Suprapubic skin (tissue), 4 donors: Measurements from ENCODE around the gene ANO4. TPM values are rescaled to one million over a fixed set of nuclear protein-coding genes. Genes with fewer than 3 reads are reported as not detected.

Experiments
- DNase-seq, 2 donors: peaks; one replicate each; pipeline ENCODE4 v3.0.0-alpha.2; 2019; ENCODE audit warnings: low spot score in 2 of 2
- H3K27ac ChIP-seq: fragments of 200-600 bp; sonication (generic); one replicate; pipeline ENCODE4 v1.5.1; 2019
- H3K27me3 ChIP-seq: fragments of 200-600 bp; sonication (generic); one replicate; pipeline ENCODE4 v1.5.1; 2019
- H3K36me3 ChIP-seq: fragments of 200-600 bp; sonication (generic); one replicate; pipeline ENCODE4 v1.5.1; 2019
- H3K4me1 ChIP-seq: fragments of 200-600 bp; sonication (generic); one replicate; pipeline ENCODE4 v1.5.1; 2019
- H3K4me3 ChIP-seq: fragments of 200-600 bp; sonication (generic); one replicate; pipeline ENCODE4 v1.5.1; 2019; ENCODE audit warnings: mild to moderate bottlenecking
- H3K9me3 ChIP-seq: fragments of 200-600 bp; sonication (generic); one replicate; pipeline ENCODE4 v1.5.1; 2019
- CTCF ChIP-seq, 2 donors: fragments of 200-600 bp in 1 of 2; fragments of 450-650 bp in 1 of 2; sonication (generic) in 1 of 2; IDR thresholded peaks; one replicate each; pipeline ENCODE4 v1.5.1; 2016 to 2019; ENCODE audit warnings: antibody characterized with exemption in 2 of 2, mild to moderate bottlenecking in 1 of 2, moderate library complexity in 1 of 2
- EP300 ChIP-seq: sonication (generic); formaldehyde crosslinking; IDR thresholded peaks from one replicate; pipeline ENCODE4 v1.6.1; 2017; ENCODE audit warnings: antibody characterized with exemption
- POLR2A ChIP-seq, 2 donors: fragments of 450-650 bp; IDR thresholded peaks; one replicate each; pipeline ENCODE4 v1.6.1; 2017; ENCODE audit warnings: antibody characterized with exemption in 2 of 2, mild to moderate bottlenecking in 2 of 2, moderate library complexity in 2 of 2
- POLR2AphosphoS5 ChIP-seq, 3 donors: sonication (generic); formaldehyde crosslinking; IDR thresholded peaks; one replicate each; pipeline ENCODE4 v1.6.1; 2017; ENCODE audit warnings: antibody characterized with exemption in 3 of 3
- WGBS: methylation state at CpG from one replicate; pipeline ENCODE4 v1.1.5; 2018; 5-methylcytosine and 5-hydroxymethylcytosine counted together
- total RNA-seq, 4 donors: library from RNA; depleted of rRNA; stranded (reverse); fragments of >200 nt; gene quantifications; one replicate each; pipeline ENCODE4 v1.1.0, GENCODE V29; 2016

The ANO4 gene
- total RNA-seq, 4 donors from 2014 or later, result 0.30 to 1.2 TPM; not detected in 2

DNA sequence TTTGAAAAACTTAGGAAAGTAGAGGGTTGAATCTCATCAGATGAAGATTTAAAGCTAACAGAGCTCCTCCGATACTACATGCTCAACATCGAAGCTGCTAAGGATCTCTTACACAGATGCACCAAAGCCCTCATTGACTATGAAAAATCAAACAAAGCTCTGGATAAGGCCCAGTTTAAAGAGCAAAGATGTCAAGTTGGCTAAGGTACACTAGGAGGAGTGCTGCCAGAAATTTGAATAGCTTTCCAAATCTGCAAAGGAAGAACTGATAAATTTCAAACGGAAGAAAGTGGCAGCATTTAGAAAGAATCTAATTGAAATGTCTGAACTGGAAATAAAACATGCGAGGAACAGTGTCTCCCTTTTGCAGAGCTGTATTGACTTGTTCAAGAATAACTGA, 274.3 kb downstream of the ANO4 start:
- no peaks in the 10 kb centered on the region for H3K36me3 ChIP-seq
- no peak for DNase-seq
- H3K27ac ChIP-seq, result no peak overlapping the region
- no peak for TF ChIP-seq POLR2AphosphoS5 (IDR thresholded peaks at IDR 0.05)
- no peak for TF ChIP-seq POLR2A (IDR thresholded peaks at IDR 0.05)
- no peak for TF ChIP-seq EP300
- TF ChIP-seq CTCF (IDR thresholded peaks at IDR 0.05), result no peak
- peaks cover 5% of the 10 kb centered on the region for H3K9me3 ChIP-seq
- no peaks in the 10 kb centered on the region for H3K4me1 ChIP-seq
- no peaks in the 10 kb centered on the region for H3K27me3 ChIP-seq
- H3K4me3 ChIP-seq, result no peak overlapping the region
- 73% methylated on average over 4 of the region's 4 CpGs for WGBS

- Histone ChIP-seq H3K27ac (no peak overlapping the region), H3K36me3 (no peaks in the 10 kb centered on the region), H3K9me3 (peaks cover 5% of the 10 kb centered on the region), H3K27me3 (no peaks in the 10 kb centered on the region), H3K4me1 (peaks cover 10% of the 10 kb centered on the region), H3K4me3 (no peak overlapping the region)
- TF ChIP-seq CTCF (IDR thresholded peaks at IDR 0.05) (no peak), EP300 (no peak), POLR2AphosphoS5 (IDR thresholded peaks at IDR 0.05) (no peak), POLR2A (IDR thresholded peaks at IDR 0.05) (no peak)
- no peak for DNase-seq
- WGBS, result 54% methylated on average over 7 of the region's 7 CpGs
These were observed 280.5 kb downstream of the ANO4 start for GRCh38 chr12:101074940-101075680.

DNA sequence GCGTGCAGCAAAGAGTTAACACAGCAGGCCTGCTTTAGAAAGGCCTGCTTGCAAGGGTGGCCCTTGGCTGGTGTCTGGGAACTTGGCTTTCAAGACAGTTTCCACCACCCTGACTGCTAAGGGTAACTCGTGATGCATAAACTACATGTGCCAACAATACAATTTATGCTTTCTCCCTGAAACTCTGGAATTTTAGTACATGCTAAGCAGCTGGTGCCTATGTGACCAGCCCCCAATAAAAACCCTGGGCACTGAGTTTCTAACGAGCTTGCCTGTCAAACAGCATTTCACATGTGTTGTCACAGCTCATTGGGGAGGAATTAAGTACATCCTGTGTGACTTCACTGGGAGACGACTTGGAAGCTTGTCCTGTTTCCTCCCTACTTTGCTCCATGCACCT, 282.3 kb downstream of the ANO4 start:
- Histone ChIP-seq H3K36me3 (no peaks in the 10 kb centered on the region), H3K9me3 (peaks cover 2% of the 10 kb centered on the region), H3K4me1 (peaks cover 10% of the 10 kb centered on the region), H3K4me3 (no peak overlapping the region), H3K27ac (no peak overlapping the region), H3K27me3 (no peaks in the 10 kb centered on the region)
- 30% methylated on average over 4 of the region's 4 CpGs for WGBS
- DNase-seq, result no peak
- TF ChIP-seq POLR2A (IDR thresholded peaks at IDR 0.05), result no peak
- no peak for TF ChIP-seq CTCF (IDR thresholded peaks at IDR 0.05)
- TF ChIP-seq POLR2AphosphoS5 (IDR thresholded peaks at IDR 0.05), result no peak
- no peak for TF ChIP-seq EP300

DNA sequence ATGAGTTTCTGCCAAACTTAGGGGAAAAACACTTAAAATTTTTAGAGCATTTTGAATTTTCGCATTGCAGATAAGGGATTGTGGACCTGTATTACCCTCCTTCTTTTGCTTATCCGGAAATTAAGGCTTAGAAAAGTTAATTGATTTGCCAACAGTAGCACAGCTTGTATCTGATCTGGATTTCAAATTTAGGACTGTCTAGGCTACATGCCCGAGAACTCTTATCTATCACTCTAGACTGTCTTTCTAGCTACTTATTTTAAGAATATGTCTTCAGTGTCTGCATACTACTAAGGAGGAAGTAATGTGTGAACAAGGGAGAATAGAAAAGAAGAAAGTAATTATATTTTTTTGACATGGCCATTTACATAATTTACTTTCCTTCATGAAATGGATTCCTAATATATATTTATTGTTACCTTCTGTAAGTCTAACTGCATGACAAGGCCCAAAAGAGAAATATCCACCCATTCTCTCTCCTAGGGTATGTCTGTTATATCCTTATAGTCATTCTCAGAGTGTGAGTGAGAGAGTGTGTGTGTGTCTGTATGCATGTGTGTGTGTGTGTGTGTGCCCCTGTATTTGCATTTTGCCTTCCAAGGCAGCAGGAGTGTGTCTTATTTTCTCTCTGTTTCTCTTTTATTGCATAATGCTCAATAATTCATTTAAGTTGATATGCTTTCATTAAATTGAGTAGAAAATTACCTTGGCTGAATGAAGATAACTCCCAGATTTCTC, 283.4 kb downstream of the ANO4 start:
- H3K4me3 ChIP-seq, result no peak overlapping the region
- peaks cover 10% of the 10 kb centered on the region for H3K4me1 ChIP-seq
- WGBS, result 52% methylated on average over 3 of the region's 3 CpGs
- no peaks in the 10 kb centered on the region for H3K9me3 ChIP-seq
- H3K27me3 ChIP-seq, result no peaks in the 10 kb centered on the region
- DNase-seq, result no peak
- no peaks in the 10 kb centered on the region for H3K36me3 ChIP-seq
- TF ChIP-seq POLR2AphosphoS5 (IDR thresholded peaks at IDR 0.05) (no peak), POLR2A (IDR thresholded peaks at IDR 0.05) (no peak), CTCF (IDR thresholded peaks at IDR 0.05) (no peak), EP300 (no peak)
- H3K27ac ChIP-seq, result no peak overlapping the region

- no peaks in the 10 kb centered on the region for H3K27me3 ChIP-seq
- DNase-seq, result no peak
- TF ChIP-seq POLR2A (IDR thresholded peaks at IDR 0.05) (no peak), POLR2AphosphoS5 (IDR thresholded peaks at IDR 0.05) (no peak), EP300 (no peak), CTCF (IDR thresholded peaks at IDR 0.05) (no peak)
- no peak overlapping the region for H3K27ac ChIP-seq
- no peaks in the 10 kb centered on the region for H3K9me3 ChIP-seq
- H3K36me3 ChIP-seq, result no peaks in the 10 kb centered on the region
- H3K4me3 ChIP-seq, result no peak overlapping the region
- H3K4me1 ChIP-seq, result peaks cover 10% of the 10 kb centered on the region
- 44% methylated on average over 6 of the region's 6 CpGs for WGBS
These were observed 284.1 kb downstream of the ANO4 start for GRCh38 chr12:101078536-101079285.
